H1 (cell line): Measurements from ENCODE around the gene PROK2. TPM values are rescaled to one million over a fixed set of nuclear protein-coding genes. Genes with fewer than 3 reads are reported as not detected.

Experiments used
- CTCF ChIA-PET: fragments of 300-600 bp; sonication (Branson Sonifier 250); formaldehyde crosslinking; loops from one replicate; lab custom pipeline; 2021; ENCODE audit not compliant: partially characterized antibody; lab: Charles Lee
- POLR2A ChIA-PET: fragments of 300-600 bp; sonication (Branson Sonifier 250); formaldehyde crosslinking; loops from one replicate; lab custom pipeline; 2021; ENCODE audit warnings: inconsistent platforms; ENCODE audit not compliant: partially characterized antibody; lab: Charles Lee
- DNase-seq, 2 experiments: peaks; one replicate each; pipeline versions ENCODE4 v3.0.0 to v3.0.0-alpha.2; 2010 to 2022; ENCODE audit warnings: low spot score in 2 of 2, low read depth in 1 of 2, mixed read lengths in 1 of 2
- FAIRE-seq: peaks from 2 replicates; lab custom pipeline; 2011; peaks lifted over from hg19 to GRCh38; lab: Jason Lieb, UNC
- H2AFZ ChIP-seq: 2 replicates; pipeline ENCODE4 v1.8.1; 2012; ENCODE audit warnings: low read length, inconsistent platforms
- H2AK5ac ChIP-seq: 2 replicates; pipeline ENCODE4 v1.6.1; 2013; ENCODE audit warnings: low read depth, low read length
- H2BK120ac ChIP-seq: replicated peaks from 2 replicates; pipeline ENCODE3; 2013; ENCODE audit warnings: low read depth, low read length, inconsistent platforms
- H2BK12ac ChIP-seq: 2 replicates; pipeline ENCODE4 v1.6.1; 2013; ENCODE audit warnings: low read depth, low read length
- H2BK15ac ChIP-seq: 2 replicates; pipeline ENCODE4 v1.6.1; 2013; ENCODE audit warnings: low read length
- H2BK20ac ChIP-seq: 2 replicates; pipeline ENCODE4 v1.6.1; 2013; ENCODE audit warnings: low read length
- H2BK5ac ChIP-seq: 2 replicates; pipeline ENCODE4 v1.6.1; 2013; ENCODE audit warnings: low read depth, low read length
- H3K14ac ChIP-seq: 2 replicates; pipeline ENCODE4 v1.6.1; 2013; ENCODE audit warnings: inconsistent platforms; ENCODE audit not compliant: insufficient read length
- H3K18ac ChIP-seq: 2 replicates; pipeline ENCODE4 v1.6.1; 2013; ENCODE audit warnings: low read length; ENCODE audit errors: extremely low read depth
- H3K23ac ChIP-seq: 2 replicates; pipeline ENCODE4 v1.6.1; 2013; ENCODE audit warnings: inconsistent platforms; ENCODE audit not compliant: insufficient read length
- H3K23me2 ChIP-seq: 2 replicates; pipeline ENCODE4 v1.6.1; 2013; ENCODE audit warnings: low read depth, low read length
- H3K27ac ChIP-seq: 2 replicates; pipeline ENCODE4 v1.6.1; 2011; ENCODE audit warnings: low read depth, low read length, inconsistent platforms
- H3K27me3 ChIP-seq, 4 experiments: replicated peaks in 1 of 4; 1 replicate in 1 of 4; 2 replicates in 3 of 4; pipeline versions ENCODE4 v1.6.1 to v1.8.1; 2011 to 2013; ENCODE audit warnings: low read length in 3 of 4, mild to moderate bottlenecking in 3 of 4, inconsistent platforms in 2 of 4, mixed read lengths in 2 of 4, moderate library complexity in 1 of 4; ENCODE audit not compliant: control insufficient read depth in 3 of 4, insufficient read depth in 3 of 4; ENCODE audit errors: extremely low read depth in 1 of 4
- H3K36me3 ChIP-seq, 4 experiments: 2 replicates each; pipeline versions ENCODE4 v1.6.1 to v1.8.1; 2011 to 2013; ENCODE audit warnings: mild to moderate bottlenecking in 4 of 4, low read length in 3 of 4, moderate library complexity in 2 of 4, control low read depth in 1 of 4, inconsistent platforms in 1 of 4; ENCODE audit not compliant: insufficient read depth in 4 of 4, control insufficient read depth in 2 of 4
- H3K4ac ChIP-seq: replicated peaks from 2 replicates; pipeline ENCODE3; 2013; ENCODE audit warnings: low read length, low read depth, mixed read lengths, inconsistent platforms; ENCODE audit not compliant: insufficient read length
- H3K4me1 ChIP-seq, 4 experiments: replicated peaks in 1 of 4; 1 replicate in 1 of 4; 2 replicates in 3 of 4; pipeline versions ENCODE4 v1.6.1 to v1.8.1; 2011 to 2013; ENCODE audit warnings: low read length in 3 of 4, inconsistent platforms in 2 of 4, mixed read lengths in 1 of 4; ENCODE audit not compliant: insufficient read depth in 4 of 4, control insufficient read depth in 3 of 4
- H3K4me2 ChIP-seq, 2 experiments: 2 replicates each; pipeline versions ENCODE4 v1.6.1 to v1.8.1; 2011 to 2013; ENCODE audit warnings: low read depth in 2 of 2, low read length in 2 of 2, control low read depth in 1 of 2, inconsistent platforms in 1 of 2, mild to moderate bottlenecking in 1 of 2; ENCODE audit not compliant: insufficient read depth in 1 of 2
- H3K4me3 ChIP-seq, 4 experiments: fragments of 200-600, 300-600 bp in 1 of 4; sonication (generic), shearing (Covaris generic), sonication (Bioruptor Twin) in 1 of 4; 2 replicates each; pipeline versions ENCODE4 v1.5.1 to v1.8.1; 2011 to 2016; ENCODE audit warnings: low read length in 4 of 4, low read depth in 3 of 4, control low read depth in 2 of 4, inconsistent platforms in 2 of 4, mild to moderate bottlenecking in 2 of 4, mixed read lengths in 1 of 4, moderate library complexity in 1 of 4; ENCODE audit not compliant: insufficient read depth in 2 of 4; ENCODE audit errors: extremely low read depth in 1 of 4
- H3K56ac ChIP-seq: replicated peaks from 2 replicates; pipeline ENCODE3; 2013; ENCODE audit warnings: low read depth, mild to moderate bottlenecking, mixed read lengths, low read length, inconsistent platforms; ENCODE audit not compliant: insufficient read length
- H3K79me1 ChIP-seq: 2 replicates; pipeline ENCODE4 v1.6.1; 2013; ENCODE audit warnings: low read depth, low read length, control low read depth
- H3K79me2 ChIP-seq, 2 experiments: 2 replicates each; pipeline versions ENCODE4 v1.6.1 to v1.8.1; 2012 to 2013; ENCODE audit warnings: low read length in 2 of 2, mild to moderate bottlenecking in 2 of 2, inconsistent platforms in 1 of 2; ENCODE audit not compliant: insufficient read depth in 2 of 2, control insufficient read depth in 1 of 2
- H3K9ac ChIP-seq, 4 experiments: replicated peaks in 1 of 4; 1 replicate in 1 of 4; 2 replicates in 3 of 4; pipeline versions ENCODE4 v1.6.1 to v1.8.1; 2011 to 2013; ENCODE audit warnings: low read depth in 3 of 4, low read length in 3 of 4, control low read depth in 2 of 4, mild to moderate bottlenecking in 2 of 4, moderate library complexity in 2 of 4, inconsistent platforms in 1 of 4; ENCODE audit errors: extremely low read depth in 1 of 4
- H3K9me3 ChIP-seq, 2 experiments: 2 replicates each; pipeline versions ENCODE4 v1.6.1 to v1.8.1; 2012 to 2013; ENCODE audit warnings: mild to moderate bottlenecking in 2 of 2, moderate library complexity in 2 of 2, control low read depth in 1 of 2, inconsistent platforms in 1 of 2, low read depth in 1 of 2, low read length in 1 of 2, mixed read lengths in 1 of 2; ENCODE audit not compliant: insufficient read depth in 2 of 2
- H4K20me1 ChIP-seq, 2 experiments: replicated peaks in 1 of 2; 2 replicates each; pipeline versions ENCODE3 to v1.8.1; 2011 to 2013; ENCODE audit warnings: inconsistent platforms in 2 of 2, low read length in 2 of 2, mild to moderate bottlenecking in 1 of 2; ENCODE audit not compliant: insufficient read depth in 2 of 2, control insufficient read depth in 1 of 2
- H4K5ac ChIP-seq: 2 replicates; pipeline ENCODE4 v1.6.1; 2013; ENCODE audit warnings: low read length, low read depth, mixed read lengths, inconsistent platforms; ENCODE audit not compliant: insufficient read length
- H4K8ac ChIP-seq: 2 replicates; pipeline ENCODE4 v1.8.0; 2013; ENCODE audit warnings: mild to moderate bottlenecking, moderate library complexity, low read length, inconsistent platforms; ENCODE audit not compliant: insufficient read depth; ENCODE audit errors: extremely low read depth
- H4K91ac ChIP-seq: replicated peaks from 2 replicates; pipeline ENCODE3; 2013; ENCODE audit warnings: low read length, mixed read lengths, inconsistent platforms; ENCODE audit not compliant: insufficient read length
- BCL11A ChIP-seq, 2 experiments: IDR thresholded peaks; one replicate each; pipeline ENCODE4 v1.6.1; 2011; ENCODE audit warnings: low read depth in 2 of 2, low read length in 2 of 2, mild to moderate bottlenecking in 2 of 2
- CEBPB ChIP-seq: IDR thresholded peaks from 2 replicates; pipeline ENCODE4 v1.6.1; 2012; ENCODE audit warnings: low read depth, low read length
- CREB1 ChIP-seq: IDR thresholded peaks from 2 replicates; pipeline ENCODE4 v1.6.1; 2012; ENCODE audit warnings: inconsistent platforms
- CTBP2 ChIP-seq: IDR thresholded peaks from 2 replicates; pipeline ENCODE4 v1.7.0; 2011; ENCODE audit warnings: borderline replicate concordance, mild to moderate bottlenecking, moderate library complexity, mixed read lengths, low read length; ENCODE audit not compliant: insufficient read depth, insufficient read length
- CTCF ChIP-seq, 3 experiments: IDR thresholded peaks; 1 replicate in 2 of 3; 2 replicates in 1 of 3; pipeline versions ENCODE4 v1.5.1 to v1.6.1; 2011; ENCODE audit warnings: low read length in 3 of 3, mild to moderate bottlenecking in 3 of 3, inconsistent platforms in 2 of 3, low read depth in 1 of 3, moderate library complexity in 1 of 3; ENCODE audit not compliant: insufficient read depth in 1 of 3; ENCODE audit errors: control extremely low read depth in 1 of 3
- EZH2 ChIP-seq: fragments of 200-600 bp; sonication (generic); IDR thresholded peaks from 2 replicates; pipeline ENCODE4 v1.7.1; 2012; ENCODE audit warnings: low read depth, mild to moderate bottlenecking, moderate library complexity, low read length, inconsistent platforms; ENCODE audit not compliant: severe bottlenecking
- HDAC2 ChIP-seq, 2 experiments: fragments of 300-600 bp in 1 of 2; sonication (generic) in 1 of 2; IDR thresholded peaks; 2 replicates each; pipeline ENCODE4 v1.6.1; 2011 to 2012; ENCODE audit warnings: low read depth in 2 of 2, low read length in 2 of 2, mild to moderate bottlenecking in 2 of 2, moderate library complexity in 2 of 2, borderline replicate concordance in 1 of 2, inconsistent platforms in 1 of 2
- KDM4A ChIP-seq: IDR thresholded peaks from one replicate; pipeline ENCODE4 v1.7.1; 2012; ENCODE audit warnings: low read depth, mild to moderate bottlenecking, moderate library complexity, low read length, inconsistent platforms; ENCODE audit not compliant: severe bottlenecking
- KDM5A ChIP-seq: fragments of 200-600 bp; IDR thresholded peaks from 2 replicates; pipeline ENCODE4 v1.7.1; 2012; ENCODE audit warnings: mild to moderate bottlenecking, low read length, inconsistent platforms, mixed read lengths
- NANOG ChIP-seq: IDR thresholded peaks from 2 replicates; pipeline ENCODE4 v1.6.1; 2011; ENCODE audit warnings: low read length, low read depth, mild to moderate bottlenecking, inconsistent platforms; ENCODE audit not compliant: insufficient read depth, poor library complexity, severe bottlenecking
- TAF7 ChIP-seq: optimal IDR thresholded peaks from 2 replicates; pipeline ENCODE3; 2011; ENCODE audit warnings: low read depth, mild to moderate bottlenecking, inconsistent platforms, low read length, moderate library complexity, borderline replicate concordance
- WGBS, 2 experiments: shearing (Covaris generic) in 1 of 2; methylation state at CpG; one replicate each; pipeline versions ENCODE4 v1.1.6 to v1.1.7; 2013 to 2015; ENCODE audit warnings: low lambda C conversion rate in 2 of 2, mixed read lengths in 2 of 2, inconsistent platforms in 1 of 2, low coverage in 1 of 2, missing lambda C conversion rate in 1 of 2; ENCODE audit not compliant: insufficient replicate concordance in 2 of 2, insufficient coverage in 1 of 2, insufficient read length in 1 of 2; ENCODE audit errors: extremely low coverage in 1 of 2, missing lambda C conversion rate in 1 of 2; 5-methylcytosine and 5-hydroxymethylcytosine counted together
- polyA plus RNA-seq, 7 experiments: library from polyadenylated mRNA; depleted of rRNA in 3 of 7; stranded (reverse) in 5 of 7; unstranded in 2 of 7; fragments of >200 nt in 5 of 7; fragments of 200-250 nt in 2 of 7; gene quantifications; 1 replicate in 5 of 7; 2 replicates in 1 of 7; 4 replicates in 1 of 7; pipeline versions ENCODE4 v1.2.1 to v1.2.3, GENCODE V29; 2011 to 2013; ENCODE audit warnings: missing spikeins in 2 of 7, mixed read lengths in 2 of 7
- total RNA-seq: library from RNA; stranded (reverse); fragmentation: NEBNext Ultra II Directional; extraction: Animal tissue kit (Norgen Biotek cat#: 25700); gene quantifications from 2 replicates; pipeline ENCODE4 v1.2.1, GENCODE V29; 2021

The PROK2 gene
- total and polyA plus RNA-seq, 2 of the 8 experiments (the other 6 are each of a cell fraction or from before 2014, with no cell fraction given), result 0.50 to 1.8 TPM

- Histone ChIP-seq H4K5ac (no peak overlapping the region), H2AFZ (0 out of 2 replicates have a peak overlapping the region, but pooled peaks have one; percentile 12), H2BK12ac (no peak overlapping the region), H2BK20ac (no peak overlapping the region), H2AK5ac (no peak overlapping the region), H3K79me1 (no peaks in the 10 kb centered on the region), H3K9me3 (no peaks in the 10 kb centered on the region), H4K20me1 (no peaks in the 10 kb centered on the region), H4K91ac (no peak overlapping the region), H3K18ac (no peak overlapping the region), H3K27ac (no peak overlapping the region), H3K36me3 (no peaks in the 10 kb centered on the region), H3K23ac (no peak overlapping the region), H3K79me2 (no peaks in the 10 kb centered on the region), H3K4me2 (no peak overlapping the region), H3K14ac (no peak overlapping the region), H2BK120ac (no peak overlapping the region), H2BK5ac (no peak overlapping the region), H2BK15ac (no peak overlapping the region), H3K4ac (no peak overlapping the region), H3K23me2 (no peaks in the 10 kb centered on the region), H3K27me3 (no peaks in the 10 kb centered on the region), H3K4me1 (peaks cover 0 to 16% (median 6%) of the 10 kb centered on the region in 4 experiments; a peak in 4 of 7 replicates), H3K9ac (no peak overlapping the region), H4K8ac (no peak overlapping the region), H3K4me3 (no peak overlapping the region), H3K56ac (no peak overlapping the region)
- FAIRE-seq (no peak), DNase-seq (no peak)
- WGBS, 2 experiments, result 88% methylated on average over 4 of the region's 4 CpGs; no CpG with 5 or more reads in 1 of the 2 experiments
- ChIA-PET CTCF (no interaction called here), POLR2A (no interaction called here)
- TF ChIP-seq CTBP2 (no peak), TAF7 (no peak), KDM4A (no peak), CEBPB (no peak), CREB1 (no peak), CTCF (IDR thresholded peaks at IDR 0.05; ENCODE audit: control extremely low read depth in 1 of 3, insufficient read depth in 1 of 3, low read depth in 1 of 3, low read length in 3 of 3) (no peak), HDAC2 (IDR thresholded peaks at IDR 0.05; ENCODE audit: borderline replicate concordance in 1 of 2, low read depth in 2 of 2, low read length in 2 of 2) (no peak), NANOG (no peak), KDM5A (no peak), BCL11A (IDR thresholded peaks at IDR 0.05; ENCODE audit: low read depth in 2 of 2, low read length in 2 of 2) (no peak), EZH2 (no peak)
Observed at GRCh38 chr3:71813073-71813472, 28.1 kb upstream of the PROK2 start.
